DND-41 (cell line): ENCODE results near the gene TBCA.

Source experiments
- EZH2 ChIP-seq: IDR thresholded peaks from 3 replicates; pipeline ENCODE4 v1.6.1; 2012; ENCODE audit warnings: borderline replicate concordance, low read depth, mild to moderate bottlenecking, moderate library complexity, low read length, inconsistent platforms; ENCODE audit not compliant: severe bottlenecking
- TF ChIP-seq, protein P1 (sequence below): IDR thresholded peaks from 2 replicates; pipeline ENCODE4 v1.5.1; 2012; ENCODE audit warnings: borderline replicate concordance, low read length, moderate library complexity, mild to moderate bottlenecking; ENCODE audit not compliant: poor library complexity, severe bottlenecking; ENCODE audit errors: extremely low read depth

DNA sequence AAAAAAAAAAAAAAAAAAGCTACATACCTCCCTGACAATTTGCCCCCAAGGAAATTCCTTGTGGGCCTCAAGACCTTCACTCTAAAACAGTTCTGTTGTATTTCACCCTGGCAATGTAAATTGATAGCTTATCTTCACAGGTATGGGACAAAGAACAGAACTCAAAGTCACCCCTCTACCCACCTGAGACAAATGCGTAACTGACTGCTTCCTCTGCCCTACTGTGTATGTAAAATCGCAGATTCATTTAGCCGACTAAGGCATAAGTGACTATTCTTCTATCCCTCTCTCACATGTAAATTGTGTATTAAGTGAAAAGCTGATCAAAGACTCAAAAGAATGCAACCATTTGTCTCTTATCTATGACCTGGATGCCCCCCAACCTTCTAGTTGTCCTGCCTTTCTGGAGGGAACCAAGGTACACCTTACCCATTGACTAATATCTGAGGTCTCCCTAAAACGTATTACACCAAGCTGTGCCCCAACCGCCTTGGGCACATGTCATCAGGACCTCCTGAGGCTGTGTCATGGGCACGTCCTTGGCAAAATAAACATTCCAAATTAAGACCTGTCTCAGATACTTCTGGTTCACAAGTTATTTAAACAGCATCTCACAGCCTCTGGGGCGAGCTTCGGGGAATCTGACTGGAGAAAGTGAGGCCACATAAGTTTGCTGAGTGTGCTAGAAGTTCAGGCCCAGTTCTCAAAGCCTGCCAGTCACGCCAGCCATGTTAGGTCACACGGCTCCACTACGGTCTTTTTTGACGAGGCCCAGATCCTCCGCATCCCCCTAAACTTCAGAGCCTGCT lies 954 bp downstream of the TBCA start:
- TF ChIP-seq, protein P1, sequence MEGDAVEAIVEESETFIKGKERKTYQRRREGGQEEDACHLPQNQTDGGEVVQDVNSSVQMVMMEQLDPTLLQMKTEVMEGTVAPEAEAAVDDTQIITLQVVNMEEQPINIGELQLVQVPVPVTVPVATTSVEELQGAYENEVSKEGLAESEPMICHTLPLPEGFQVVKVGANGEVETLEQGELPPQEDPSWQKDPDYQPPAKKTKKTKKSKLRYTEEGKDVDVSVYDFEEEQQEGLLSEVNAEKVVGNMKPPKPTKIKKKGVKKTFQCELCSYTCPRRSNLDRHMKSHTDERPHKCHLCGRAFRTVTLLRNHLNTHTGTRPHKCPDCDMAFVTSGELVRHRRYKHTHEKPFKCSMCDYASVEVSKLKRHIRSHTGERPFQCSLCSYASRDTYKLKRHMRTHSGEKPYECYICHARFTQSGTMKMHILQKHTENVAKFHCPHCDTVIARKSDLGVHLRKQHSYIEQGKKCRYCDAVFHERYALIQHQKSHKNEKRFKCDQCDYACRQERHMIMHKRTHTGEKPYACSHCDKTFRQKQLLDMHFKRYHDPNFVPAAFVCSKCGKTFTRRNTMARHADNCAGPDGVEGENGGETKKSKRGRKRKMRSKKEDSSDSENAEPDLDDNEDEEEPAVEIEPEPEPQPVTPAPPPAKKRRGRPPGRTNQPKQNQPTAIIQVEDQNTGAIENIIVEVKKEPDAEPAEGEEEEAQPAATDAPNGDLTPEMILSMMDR: no peak
- TF ChIP-seq EZH2: no peak
